ENCODE data around the gene PPP1R3C. TPM values are rescaled to one million over a fixed set of nuclear protein-coding genes. Genes with fewer than 3 reads are reported as not detected.
A peak's percentile ranks its signal among the peaks of the same experiment; 100 is the strongest.

Gene PPP1R3C
- total RNA-seq, 3 donors from 2014 or later: 9.4 to 48.1 (median 14.4) TPM

GRCh38 chr10:91636892-91637291, 4.0 kb upstream of the PPP1R3C start:
- no peak for TF ChIP-seq POLR2A (IDR thresholded peaks at IDR 0.05)
- no peak for TF ChIP-seq CTCF (IDR thresholded peaks at IDR 0.05)
- no peak for TF ChIP-seq POLR2AphosphoS5 (IDR thresholded peaks at IDR 0.05)
- no peak overlapping the region for H3K27ac ChIP-seq
- DNase-seq (ENCODE audit: low spot score in 2 of 2): no peak
- intact Hi-C loops (cut with DNase I; ENCODE audit: low total_unique reads): no loop called here
- H3K36me3 ChIP-seq: no peaks in the 10 kb centered on the region
- H3K27me3 ChIP-seq: no peaks in the 10 kb centered on the region
- H3K4me1 ChIP-seq: no peaks in the 10 kb centered on the region
- H3K4me3 ChIP-seq: no peak overlapping the region
- no peaks in the 10 kb centered on the region for H3K9me3 ChIP-seq

- intact Hi-C loops (cut with DNase I; ENCODE audit: low total_unique reads): no loop called here
- no peak for TF ChIP-seq POLR2A (IDR thresholded peaks at IDR 0.05)
- no peak for TF ChIP-seq POLR2AphosphoS5 (IDR thresholded peaks at IDR 0.05)
- TF ChIP-seq CTCF (IDR thresholded peaks at IDR 0.05): peak; percentile 56 to 83 (median 81)
- H3K27ac ChIP-seq: no peak overlapping the region
Observed at GRCh38 chr10:91635401-91636400, 2.8 kb upstream of the PPP1R3C start.

GRCh38 chr10:91634898-91635297, 2.0 kb upstream of the PPP1R3C start:
- Histone ChIP-seq H3K4me3 (no peak overlapping the region), H3K27me3 (no peaks in the 10 kb centered on the region), H3K36me3 (no peaks in the 10 kb centered on the region), H3K27ac (no peak overlapping the region), H3K9me3 (no peaks in the 10 kb centered on the region), H3K4me1 (peaks cover 0 to 4% of the 10 kb centered on the region in 2 donors)
- TF ChIP-seq CTCF (IDR thresholded peaks at IDR 0.05): no peak
- no peak for TF ChIP-seq POLR2AphosphoS5 (IDR thresholded peaks at IDR 0.05)
- no peak for TF ChIP-seq POLR2A (IDR thresholded peaks at IDR 0.05)
- no peak for DNase-seq (ENCODE audit: low spot score in 2 of 2)
- intact Hi-C loops (cut with DNase I; ENCODE audit: low total_unique reads): no loop called here

More at GRCh38 chr10:91635401-91636400, 2.8 kb upstream of the PPP1R3C start:
- peaks cover 0 to 4% of the 10 kb centered on the region in 2 donors for H3K4me1 ChIP-seq
- DNase-seq (ENCODE audit: low spot score in 2 of 2): peak in 1 of 2 donors; percentile 57
- H3K9me3 ChIP-seq: no peaks in the 10 kb centered on the region
- H3K4me3 ChIP-seq: no peak overlapping the region
- no peaks in the 10 kb centered on the region for H3K27me3 ChIP-seq
- H3K36me3 ChIP-seq: no peaks in the 10 kb centered on the region

- peaks cover 0 to 4% of the 10 kb centered on the region in 2 donors for H3K4me1 ChIP-seq
- H3K27me3 ChIP-seq: no peaks in the 10 kb centered on the region
- no peak overlapping the region for H3K4me3 ChIP-seq
- intact Hi-C loops (cut with DNase I; ENCODE audit: low total_unique reads): no loop called here
- H3K27ac ChIP-seq: peak overlapping the region in 1 of 2 donors; percentile 77
- no peaks in the 10 kb centered on the region for H3K9me3 ChIP-seq
- H3K36me3 ChIP-seq: no peaks in the 10 kb centered on the region
- no peak for TF ChIP-seq POLR2AphosphoS5 (IDR thresholded peaks at IDR 0.05)
- TF ChIP-seq CTCF (IDR thresholded peaks at IDR 0.05): no peak
- TF ChIP-seq POLR2A (IDR thresholded peaks at IDR 0.05): no peak
- no peak for DNase-seq (ENCODE audit: low spot score in 2 of 2)
Observed at GRCh38 chr10:91634246-91634645, 1.4 kb upstream of the PPP1R3C start.

- Histone ChIP-seq H3K9me3 (no peaks in the 10 kb centered on the region), H3K4me1 (peaks cover 0 to 4% of the 10 kb centered on the region in 2 donors), H3K4me3 (peak overlapping the region in 2 of 3 donors; percentile 19 to 71), H3K27me3 (no peaks in the 10 kb centered on the region), H3K27ac (no peak overlapping the region), H3K36me3 (no peaks in the 10 kb centered on the region)
- no peak for TF ChIP-seq POLR2AphosphoS5 (IDR thresholded peaks at IDR 0.05)
- TF ChIP-seq CTCF (IDR thresholded peaks at IDR 0.05): no peak
- no peak for TF ChIP-seq POLR2A (IDR thresholded peaks at IDR 0.05)
- no peak for DNase-seq (ENCODE audit: low spot score in 2 of 2)
- intact Hi-C loops (cut with DNase I; ENCODE audit: low total_unique reads): no loop called here
Observed at GRCh38 chr10:91630625-91631024, 2.2 kb downstream of the PPP1R3C start.
